ENCODE measurements around the gene SMIM1.

SMIM1 gene

GRCh38 chr1:3759796-3760195, 12.8 kb upstream of the SMIM1 start:
- no peak for DNase-seq

- no peak for DNase-seq
Measured at GRCh38 chr1:3761296-3762010, 11.1 kb upstream of the SMIM1 start.

DNA sequence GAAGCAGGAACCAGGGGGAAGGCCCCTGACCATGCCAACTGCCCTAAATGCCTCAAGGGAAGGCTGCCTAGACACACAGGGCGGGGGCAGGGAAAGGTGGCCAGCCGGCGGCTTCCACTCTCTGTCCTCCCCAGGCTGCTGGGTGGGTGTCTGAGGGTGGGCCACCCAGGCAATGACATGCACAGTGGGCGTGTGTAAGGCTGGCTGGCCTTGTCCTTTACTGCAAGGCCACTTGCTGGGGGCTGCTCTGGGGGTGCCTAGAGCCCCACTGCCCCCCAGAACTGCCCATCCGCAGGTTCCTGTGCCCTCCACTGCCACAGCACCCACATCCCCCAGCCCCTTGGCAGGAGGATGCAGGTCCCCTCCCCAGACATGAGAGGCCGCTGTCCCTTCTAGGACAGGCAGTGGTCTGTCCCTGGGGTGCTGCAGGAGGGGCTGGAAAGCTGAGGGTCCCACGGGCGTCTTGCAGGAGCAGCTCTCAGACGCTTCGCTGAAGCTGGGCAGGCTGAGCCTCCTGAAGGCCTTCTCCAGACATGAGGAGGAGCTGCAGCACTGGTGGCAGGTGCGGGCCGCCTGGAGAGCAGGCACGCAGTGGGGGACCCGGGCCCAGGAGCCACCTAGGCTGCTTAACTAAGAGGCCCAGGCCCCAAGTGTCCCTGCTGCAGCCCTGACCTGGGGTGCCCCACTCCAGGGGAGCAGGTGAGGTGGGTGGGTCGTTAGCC, 10.2 kb upstream of the SMIM1 start:
- DNase-seq = no peak

- no peak for DNase-seq
Measured at GRCh38 chr1:3762873-3763228, 9.7 kb upstream of the SMIM1 start.

DNA sequence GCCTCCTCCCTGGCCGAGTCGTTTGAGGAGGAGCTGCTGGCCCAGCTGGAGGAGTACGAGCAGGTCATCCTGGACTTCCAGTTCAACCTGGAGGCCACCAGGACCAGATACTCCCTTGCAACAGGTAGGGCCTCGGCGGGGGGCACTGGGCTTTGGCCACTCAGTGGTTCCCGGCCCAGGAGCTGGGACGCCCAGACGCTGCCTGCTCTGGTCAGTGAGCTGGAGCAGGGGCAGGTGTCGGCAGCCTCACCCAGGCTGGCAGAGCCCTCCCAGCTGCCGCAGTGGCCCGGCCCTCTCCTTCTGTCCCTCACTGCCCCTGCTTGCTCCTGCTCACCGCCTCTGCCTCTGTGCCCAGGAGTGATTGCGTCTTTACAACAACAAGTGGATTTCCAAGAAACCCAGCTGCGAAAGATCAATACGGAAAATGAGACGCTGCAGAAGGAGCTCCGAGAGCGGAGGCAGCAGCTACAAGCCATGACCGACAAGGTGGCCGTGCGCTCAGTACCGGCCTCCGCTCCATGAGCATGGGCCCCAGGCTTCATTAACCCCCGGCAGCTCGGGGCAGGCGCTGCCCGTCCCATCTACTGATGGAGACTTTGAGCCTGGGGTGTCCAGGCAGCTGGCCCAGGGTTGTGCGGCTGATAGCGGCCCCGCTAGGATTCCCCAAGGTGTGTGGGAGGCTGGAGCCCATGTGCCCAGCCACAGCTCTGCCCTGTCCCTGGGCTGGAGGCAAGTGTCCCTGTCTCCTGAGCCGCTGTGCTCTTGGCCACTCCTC, 9.0 kb upstream of the SMIM1 start:
- DNase-seq = no peak

GRCh38 chr1:3767328-3767925, 5.1 kb upstream of the SMIM1 start:
- no peak for DNase-seq

- DNase-seq = no peak
Measured at GRCh38 chr1:3768811-3769390, 3.6 kb upstream of the SMIM1 start.

DNA sequence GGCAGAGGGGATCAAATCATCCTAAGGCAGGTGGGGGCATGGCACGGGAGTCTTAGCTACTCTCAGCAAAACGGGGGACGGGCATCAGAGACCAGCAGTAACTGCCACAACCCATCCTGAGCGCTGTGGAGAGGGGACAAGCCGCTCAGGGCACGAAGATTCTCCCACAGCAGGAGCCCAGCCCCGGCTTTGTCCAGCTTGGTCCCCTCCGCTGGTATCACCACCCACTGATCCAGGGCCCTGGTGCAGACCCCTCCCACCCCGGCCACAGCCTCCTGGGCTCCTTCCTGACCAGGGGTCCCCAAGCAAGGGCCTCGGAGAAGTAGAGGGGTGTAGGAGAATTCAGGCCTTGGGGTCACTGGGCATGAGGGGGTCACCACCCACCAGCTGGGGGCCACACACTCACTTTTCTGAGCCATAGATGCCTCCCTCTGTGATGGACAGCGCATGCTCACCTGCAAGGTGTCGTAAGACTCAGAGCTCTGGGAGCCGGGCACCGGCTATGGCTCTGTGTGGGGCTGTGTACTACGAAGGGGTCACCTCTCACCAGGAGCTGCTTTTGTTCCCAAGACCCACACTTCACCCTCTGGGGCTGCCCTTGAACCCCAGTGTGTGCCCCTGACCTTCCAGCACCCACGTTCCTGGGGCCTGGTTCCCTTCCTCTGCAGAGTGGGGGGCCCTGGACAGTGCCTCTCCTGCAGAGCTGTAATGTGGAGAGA, 2.3 kb upstream of the SMIM1 start:
- no peak for DNase-seq

- DNase-seq = no peak
Measured at GRCh38 chr1:3771108-3772026, 1.2 kb upstream of the SMIM1 start.

DNA sequence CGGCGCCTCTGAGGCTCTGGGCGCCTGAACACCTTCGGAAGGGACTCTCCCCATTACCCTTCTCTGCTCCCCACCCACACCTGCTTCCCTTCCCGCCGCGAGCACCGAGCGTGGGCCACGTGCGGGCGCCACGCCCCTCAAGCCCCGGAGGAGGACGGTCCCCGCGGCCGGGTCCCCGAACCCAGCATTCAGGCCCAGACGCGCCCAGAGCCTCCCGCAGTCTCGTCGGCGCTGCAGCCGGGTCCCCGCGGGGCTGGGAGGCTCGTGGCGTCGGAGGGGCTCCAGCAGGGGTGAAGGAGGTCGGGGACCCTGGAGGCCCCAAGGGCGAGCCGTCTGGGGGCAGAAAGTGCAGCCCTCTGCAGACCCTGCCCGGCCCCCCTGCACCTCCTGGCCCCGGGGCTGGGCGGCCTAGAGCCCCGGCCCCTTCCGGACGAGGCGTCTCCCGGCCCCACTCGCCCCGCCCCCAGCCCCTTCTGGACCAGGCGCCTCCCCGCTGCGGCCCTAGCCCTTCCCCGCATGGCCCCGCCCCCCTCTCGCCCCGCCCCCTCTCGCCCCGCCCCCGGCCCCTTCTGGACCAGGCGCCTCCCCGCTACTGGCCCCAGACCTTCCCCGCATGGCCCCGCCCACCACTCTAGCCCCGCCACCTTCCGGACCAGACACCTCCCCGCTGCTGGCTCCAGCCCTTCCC, 378 bp upstream of the SMIM1 start:
- peak; percentile 92 for DNase-seq

DNA sequence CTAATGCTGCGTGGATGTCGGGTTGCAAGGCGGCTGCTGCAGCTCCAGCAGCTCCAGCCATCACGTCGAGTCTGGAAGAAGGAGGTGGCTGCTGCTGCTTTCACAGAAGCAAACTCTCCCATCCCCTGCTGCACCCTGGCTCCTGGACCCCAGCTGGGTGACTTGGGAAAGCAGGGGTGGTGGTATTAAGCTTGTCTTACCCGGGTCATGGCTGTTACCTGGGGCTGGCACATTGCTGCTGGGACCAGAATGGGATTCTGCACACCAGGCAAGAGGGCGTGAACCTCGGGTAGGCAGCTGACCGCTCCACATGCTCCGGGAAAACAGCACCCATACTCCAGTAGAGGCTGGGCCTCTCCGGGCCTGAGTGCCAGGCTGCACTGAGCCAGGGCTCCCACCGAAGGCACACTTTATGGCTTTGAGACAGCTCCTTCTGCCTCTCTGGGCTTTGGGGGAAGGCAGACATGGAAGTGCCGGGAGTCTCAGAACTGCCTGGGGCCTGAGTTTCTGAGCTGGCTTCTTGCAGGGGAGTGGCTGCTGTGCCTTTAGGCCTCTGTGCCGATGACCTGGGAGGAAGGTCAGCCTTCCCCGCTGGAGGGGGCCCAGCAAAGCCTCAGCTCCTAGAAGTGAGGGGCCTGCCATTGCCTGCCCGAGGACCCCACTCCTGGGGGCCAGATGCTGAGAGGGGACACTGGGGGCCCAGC, 1.2 kb downstream of the SMIM1 start:
- no peak for DNase-seq

DNA sequence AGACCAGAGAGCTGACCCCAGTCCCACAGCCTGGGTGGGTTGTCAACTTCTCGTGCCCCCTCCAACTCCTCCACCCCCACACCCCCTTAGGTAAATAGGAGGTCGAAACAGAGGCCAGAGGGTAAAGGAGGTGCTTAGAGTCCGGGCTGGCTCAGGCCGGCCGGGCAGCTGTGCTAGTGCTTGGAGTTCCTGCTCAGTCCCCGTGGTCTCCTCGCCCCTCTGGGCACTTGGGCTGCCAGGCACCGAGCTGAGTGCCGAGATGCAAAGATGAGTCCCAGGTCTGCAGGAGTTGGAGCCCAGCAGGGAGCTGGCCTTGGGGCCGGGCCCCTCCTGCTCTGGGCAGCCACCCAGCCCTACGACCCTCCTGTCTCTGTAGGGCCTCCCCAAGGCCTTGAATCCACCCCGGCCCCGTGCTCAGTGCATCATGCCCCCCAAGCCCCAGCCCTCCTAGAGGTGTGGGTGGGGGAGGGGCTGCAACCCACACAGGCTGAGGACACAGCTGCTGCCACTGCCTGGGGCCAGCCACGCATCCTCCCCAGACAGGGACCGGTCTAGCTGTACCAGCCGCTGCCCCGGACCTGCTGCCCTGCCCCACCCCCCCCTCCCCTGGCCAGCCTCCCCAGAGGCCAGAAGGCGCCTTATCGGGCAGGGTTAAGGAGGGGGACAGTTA, 1.9 kb downstream of the SMIM1 start:
- no peak for DNase-seq

DNA sequence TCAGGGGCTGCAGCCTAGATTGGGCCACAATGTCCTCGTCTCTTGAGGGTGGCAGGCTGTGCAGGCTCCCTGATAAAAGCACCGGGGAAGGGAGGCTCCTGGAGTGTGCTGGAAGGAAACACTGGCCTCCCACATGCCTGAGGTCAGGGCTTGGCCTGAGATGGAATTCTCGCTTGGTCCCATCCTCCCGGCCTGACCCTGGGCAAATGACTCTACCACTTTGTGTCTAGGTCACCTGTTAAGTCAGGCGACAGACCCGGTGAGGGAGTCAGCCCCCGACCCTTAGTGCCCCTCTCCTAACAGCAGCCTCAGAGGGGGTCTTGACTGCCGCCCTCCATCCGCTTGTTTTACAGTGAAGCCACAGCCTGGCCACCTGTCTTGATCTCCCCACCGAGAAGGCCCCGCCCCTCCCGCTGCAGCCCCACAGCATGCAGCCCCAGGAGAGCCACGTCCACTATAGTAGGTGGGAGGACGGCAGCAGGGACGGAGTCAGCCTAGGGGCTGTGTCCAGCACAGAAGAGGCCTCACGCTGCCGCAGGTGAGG, 2.5 kb downstream of the SMIM1 start:
- no peak for DNase-seq

- DNase-seq = peak; percentile 74
Measured at GRCh38 chr1:3775490-3776230, 3.1 kb downstream of the SMIM1 start.

DNA sequence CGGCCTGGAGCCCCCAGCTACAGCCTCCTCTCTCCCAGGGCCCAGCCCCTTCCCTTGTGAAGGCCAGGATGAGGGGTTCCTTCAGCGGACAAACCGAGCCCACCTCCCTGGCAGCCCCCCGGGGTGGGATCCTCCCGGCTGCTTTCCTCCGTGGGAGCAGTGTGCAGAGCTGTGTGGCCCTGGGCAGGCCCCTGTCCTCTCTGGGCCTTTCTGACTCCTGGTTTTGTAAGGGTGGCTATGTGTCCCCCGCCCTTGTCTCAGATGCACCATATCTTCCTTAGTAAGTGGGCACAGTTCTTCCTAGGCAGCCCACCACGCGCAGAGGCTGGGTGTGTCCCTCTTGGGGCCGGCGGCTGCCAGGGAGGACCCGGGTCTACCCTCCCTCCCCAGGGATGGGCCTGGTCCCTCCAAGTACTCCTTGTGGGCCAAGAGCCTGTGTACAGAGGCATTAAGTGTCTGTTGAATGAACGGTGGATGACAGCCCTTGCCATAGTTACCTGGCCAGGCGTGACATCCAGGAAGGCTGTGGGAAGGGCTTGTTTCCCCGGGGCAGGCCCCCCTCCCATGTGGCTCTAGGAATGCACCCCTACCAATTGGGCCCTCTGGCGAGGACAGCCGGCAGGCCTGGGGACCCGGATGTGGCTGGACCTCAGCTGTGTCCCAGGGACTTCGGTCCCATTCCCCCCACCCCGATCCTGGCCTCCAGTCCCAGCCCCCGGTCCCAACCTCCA, 3.8 kb downstream of the SMIM1 start:
- DNase-seq = no peak

GRCh38 chr1:3777078-3777547, 4.6 kb downstream of the SMIM1 start:
- no peak for DNase-seq
